ENCODE data around the gene TFR2.

The TFR2 gene

DNA sequence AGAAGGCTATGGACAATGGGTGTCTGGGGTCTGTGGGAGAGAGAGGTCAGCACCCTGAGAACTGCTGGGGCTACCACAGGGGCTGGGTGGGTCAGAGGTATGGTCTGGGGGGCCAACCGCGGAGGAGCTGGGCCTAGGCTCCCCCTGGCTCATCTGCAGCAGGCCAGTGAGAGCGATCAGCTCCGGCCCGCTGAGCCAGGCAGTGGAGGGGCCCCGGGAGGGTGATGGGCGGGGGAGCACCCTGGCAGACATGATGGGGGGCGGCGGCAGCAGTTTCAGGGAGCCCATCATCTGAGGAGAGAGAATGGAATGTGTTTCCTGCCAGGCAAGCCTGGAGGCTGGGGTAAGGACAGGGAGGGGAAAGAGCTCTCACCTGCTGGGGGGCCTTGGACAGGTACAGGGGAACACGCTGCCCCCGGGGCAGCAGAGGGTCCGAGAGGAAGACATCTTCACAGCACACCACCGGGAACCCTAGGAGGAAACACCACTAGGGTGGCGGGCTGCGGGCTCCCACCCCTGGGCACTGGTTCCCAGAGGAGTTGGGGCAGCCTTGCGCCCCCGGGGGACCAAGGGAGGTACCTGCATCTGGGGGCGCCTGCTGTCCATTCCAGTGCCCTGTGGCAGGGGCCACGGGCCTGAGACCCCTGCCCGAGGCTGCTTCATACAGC lies 68.9 kb downstream of the TFR2 start:
- no peak for DNase-seq (ENCODE audit: low spot score)

DNA sequence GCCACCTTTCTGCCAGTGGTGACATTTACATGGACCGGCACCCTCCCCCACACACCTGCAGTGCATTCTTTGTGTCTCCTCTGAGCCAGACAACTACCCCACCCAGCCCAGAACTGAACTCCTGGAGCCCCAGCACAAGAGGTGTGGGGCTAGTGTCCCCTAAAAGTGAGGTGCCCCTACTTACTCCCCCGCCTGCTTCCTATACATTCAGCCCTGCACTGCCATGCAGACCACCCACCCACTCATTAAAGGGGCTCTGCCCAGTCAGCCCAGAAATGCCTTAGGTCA lies 69.6 kb downstream of the TFR2 start:
- no peak for DNase-seq (ENCODE audit: low spot score)

DNA sequence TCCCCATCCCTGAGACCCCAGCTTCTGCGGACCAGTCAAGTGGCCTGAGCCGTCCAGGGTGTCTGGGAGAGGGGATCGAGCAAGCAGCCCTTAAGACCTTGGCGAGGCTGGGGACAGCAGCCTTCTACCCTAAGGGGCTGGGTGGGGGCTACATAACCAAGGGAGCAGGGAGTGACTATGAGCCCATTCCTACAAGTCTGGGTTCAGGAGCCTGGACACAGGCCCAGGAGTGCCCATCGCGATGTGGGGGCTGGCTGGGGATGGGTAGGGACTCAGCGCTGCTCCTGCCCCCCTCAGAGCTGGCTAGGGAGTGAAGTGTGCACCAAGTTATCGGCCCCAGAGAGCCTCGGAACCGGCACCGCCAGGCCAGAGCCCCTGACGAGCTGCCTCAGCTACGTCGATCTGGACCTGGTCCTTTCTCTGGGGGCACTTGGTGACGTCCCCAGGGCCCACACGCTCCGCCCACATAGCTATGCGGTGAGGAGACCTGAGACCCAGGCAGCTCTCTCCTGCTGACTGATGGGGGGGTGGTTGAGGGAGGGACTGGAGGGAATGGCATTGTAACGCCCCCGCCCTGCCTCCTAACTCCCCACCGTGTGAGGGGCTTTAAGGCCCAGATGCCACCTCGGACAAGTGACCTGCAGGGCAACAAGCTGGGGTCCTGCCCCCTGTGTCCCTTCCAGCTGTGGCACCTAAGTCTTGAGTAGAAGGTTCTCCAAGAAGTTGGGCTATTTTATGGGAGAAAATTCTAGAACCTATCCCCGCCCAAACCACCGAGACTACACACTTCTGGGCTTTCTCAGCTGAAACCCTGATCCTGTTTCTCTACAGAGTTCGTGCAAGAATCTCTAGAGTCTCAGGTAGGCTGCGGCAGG lies 70.2 kb downstream of the TFR2 start:
- no peak for DNase-seq (ENCODE audit: low spot score)
